PFSK-1 (cell line): ENCODE measurements around the gene TMED4.

Experiments used
- FOXP2 ChIP-seq: optimal IDR thresholded peaks from 2 replicates; pipeline ENCODE3; 2011; ENCODE audit warnings: borderline replicate concordance, control low read depth, inconsistent platforms; ENCODE audit not compliant: insufficient read depth; ENCODE audit errors: extremely low read length, extremely low read depth
- POLR2AphosphoS5 ChIP-seq: IDR thresholded peaks from 2 replicates; pipeline ENCODE4 v1.6.1; 2012; ENCODE audit warnings: low read depth, mild to moderate bottlenecking, control low read depth, low read length, moderate library complexity
- SIN3A ChIP-seq: IDR thresholded peaks from 2 replicates; pipeline ENCODE4 v1.6.1; 2012; ENCODE audit warnings: mild to moderate bottlenecking, low read length, moderate library complexity, borderline replicate concordance; ENCODE audit not compliant: insufficient read depth
- TAF1 ChIP-seq: IDR thresholded peaks from 2 replicates; pipeline ENCODE4 v1.6.1; 2012; ENCODE audit warnings: low read length, control low read depth, borderline replicate concordance; ENCODE audit not compliant: insufficient read depth
- TF ChIP-seq, protein P1 (sequence below), 2 experiments: IDR thresholded peaks; 2 replicates each; pipeline versions ENCODE4 v1.6.1 to v1.8.0; 2011 to 2012; ENCODE audit warnings: low read depth in 2 of 2, low read length in 2 of 2, control low read depth in 1 of 2, inconsistent platforms in 1 of 2, mild to moderate bottlenecking in 1 of 2, moderate library complexity in 1 of 2; ENCODE audit not compliant: insufficient read depth in 1 of 2

The TMED4 gene

GRCh38 chr7:44621034-44621749 lies 39.2 kb upstream of the TMED4 start:
- TF ChIP-seq POLR2AphosphoS5 (no peak), FOXP2 (no peak), TAF1 (no peak), SIN3A (no peak)
- TF ChIP-seq, protein P1, sequence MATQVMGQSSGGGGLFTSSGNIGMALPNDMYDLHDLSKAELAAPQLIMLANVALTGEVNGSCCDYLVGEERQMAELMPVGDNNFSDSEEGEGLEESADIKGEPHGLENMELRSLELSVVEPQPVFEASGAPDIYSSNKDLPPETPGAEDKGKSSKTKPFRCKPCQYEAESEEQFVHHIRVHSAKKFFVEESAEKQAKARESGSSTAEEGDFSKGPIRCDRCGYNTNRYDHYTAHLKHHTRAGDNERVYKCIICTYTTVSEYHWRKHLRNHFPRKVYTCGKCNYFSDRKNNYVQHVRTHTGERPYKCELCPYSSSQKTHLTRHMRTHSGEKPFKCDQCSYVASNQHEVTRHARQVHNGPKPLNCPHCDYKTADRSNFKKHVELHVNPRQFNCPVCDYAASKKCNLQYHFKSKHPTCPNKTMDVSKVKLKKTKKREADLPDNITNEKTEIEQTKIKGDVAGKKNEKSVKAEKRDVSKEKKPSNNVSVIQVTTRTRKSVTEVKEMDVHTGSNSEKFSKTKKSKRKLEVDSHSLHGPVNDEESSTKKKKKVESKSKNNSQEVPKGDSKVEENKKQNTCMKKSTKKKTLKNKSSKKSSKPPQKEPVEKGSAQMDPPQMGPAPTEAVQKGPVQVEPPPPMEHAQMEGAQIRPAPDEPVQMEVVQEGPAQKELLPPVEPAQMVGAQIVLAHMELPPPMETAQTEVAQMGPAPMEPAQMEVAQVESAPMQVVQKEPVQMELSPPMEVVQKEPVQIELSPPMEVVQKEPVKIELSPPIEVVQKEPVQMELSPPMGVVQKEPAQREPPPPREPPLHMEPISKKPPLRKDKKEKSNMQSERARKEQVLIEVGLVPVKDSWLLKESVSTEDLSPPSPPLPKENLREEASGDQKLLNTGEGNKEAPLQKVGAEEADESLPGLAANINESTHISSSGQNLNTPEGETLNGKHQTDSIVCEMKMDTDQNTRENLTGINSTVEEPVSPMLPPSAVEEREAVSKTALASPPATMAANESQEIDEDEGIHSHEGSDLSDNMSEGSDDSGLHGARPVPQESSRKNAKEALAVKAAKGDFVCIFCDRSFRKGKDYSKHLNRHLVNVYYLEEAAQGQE (IDR thresholded peaks at IDR 0.05; ENCODE audit: insufficient read depth in 1 of 2, low read depth in 2 of 2, low read length in 2 of 2): no peak

DNA sequence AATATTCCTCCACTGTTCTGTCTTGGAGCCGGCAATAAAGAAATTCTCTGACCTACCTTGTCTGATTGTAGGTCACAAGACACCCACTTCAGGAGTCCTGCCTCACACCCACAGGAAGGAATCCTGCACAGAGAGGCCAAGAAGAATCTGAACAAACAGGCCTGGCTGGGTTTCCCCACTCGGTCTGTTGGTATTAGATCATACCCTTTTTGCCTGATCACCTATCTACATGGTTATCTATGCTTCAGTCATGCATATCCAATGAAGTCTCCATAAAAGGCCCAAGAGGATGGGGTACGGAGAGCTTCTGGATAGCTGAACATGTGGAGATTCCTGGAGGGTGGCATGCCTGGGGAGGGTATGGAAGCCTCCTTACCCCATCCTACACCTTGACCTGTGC lies 36.7 kb upstream of the TMED4 start:
- TF ChIP-seq, protein P1 (IDR thresholded peaks at IDR 0.05; ENCODE audit: insufficient read depth in 1 of 2, low read depth in 2 of 2, low read length in 2 of 2): no peak
- no peak for TF ChIP-seq FOXP2
- no peak for TF ChIP-seq POLR2AphosphoS5
- TF ChIP-seq TAF1: no peak
- no peak for TF ChIP-seq SIN3A

DNA sequence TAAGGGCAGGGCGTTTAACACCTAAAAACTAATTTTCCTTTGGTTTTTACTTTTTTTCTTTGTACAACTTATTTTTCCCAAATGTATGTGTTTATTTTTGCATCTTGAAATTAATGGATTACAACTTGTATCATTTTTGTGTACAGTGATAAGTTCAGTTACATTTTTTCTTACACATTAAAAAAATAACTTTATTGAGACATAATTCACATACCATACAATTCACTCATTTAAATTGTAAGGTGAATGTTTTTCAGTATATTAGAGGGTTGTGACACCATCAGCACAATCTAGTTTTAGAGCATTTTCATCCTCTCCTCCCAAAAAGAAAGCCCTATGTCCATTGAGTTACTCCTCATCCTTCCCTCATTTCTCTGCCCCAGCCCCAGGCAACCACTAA lies 36.0 kb upstream of the TMED4 start:
- TF ChIP-seq, protein P1 (IDR thresholded peaks at IDR 0.05; ENCODE audit: insufficient read depth in 1 of 2, low read depth in 2 of 2, low read length in 2 of 2): no peak
- TF ChIP-seq FOXP2 (no peak), TAF1 (no peak), POLR2AphosphoS5 (no peak), SIN3A (no peak)

- TF ChIP-seq POLR2AphosphoS5 (no peak), TAF1 (no peak), FOXP2 (no peak), SIN3A (no peak)
- TF ChIP-seq, protein P1 (IDR thresholded peaks at IDR 0.05; ENCODE audit: insufficient read depth in 1 of 2, low read depth in 2 of 2, low read length in 2 of 2): no peak
These were observed 35.3 kb upstream of the TMED4 start for GRCh38 chr7:44617225-44617890.
